HCT116 (cell line): Measurements from ENCODE around the gene ARHGAP10.

Source experiments
- EZH2phosphoT487 ChIP-seq: fragments of 200-600 bp; IDR thresholded peaks from 2 replicates; pipeline ENCODE4 v1.6.1; 2018; ENCODE audit warnings: antibody characterized with exemption, borderline replicate concordance
- POLR2A ChIP-seq: IDR thresholded peaks from 2 replicates; pipeline ENCODE4 v1.7.0; 2011; ENCODE audit warnings: borderline replicate concordance; ENCODE audit not compliant: insufficient read depth, insufficient read length; ENCODE audit errors: extremely low read depth
- POLR2AphosphoS5 ChIP-seq: IDR thresholded peaks from 2 replicates; pipeline ENCODE4 v1.6.1; 2011; ENCODE audit warnings: mild to moderate bottlenecking, low read depth, low read length, moderate library complexity
- YY1 ChIP-seq: IDR thresholded peaks from 2 replicates; pipeline ENCODE4 v1.6.1; 2011; ENCODE audit warnings: low read length, low read depth, moderate library complexity, mild to moderate bottlenecking; ENCODE audit not compliant: insufficient replicate concordance; ENCODE audit errors: extremely low read depth
- TF ChIP-seq, protein P1 (sequence below): IDR thresholded peaks from 2 replicates; pipeline ENCODE4 v1.6.1; 2011; ENCODE audit warnings: mild to moderate bottlenecking, low read length, moderate library complexity; ENCODE audit not compliant: insufficient replicate concordance; ENCODE audit errors: extremely low read depth
- TF ChIP-seq, protein P2 (sequence below), 3 experiments: fragments of 200-600 bp in 1 of 3; sonication (generic) in 1 of 3; IDR thresholded peaks in 2 of 3; conservative IDR thresholded peaks in 1 of 3; 2 replicates each; pipeline ENCODE4 v1.5.1; 2012 to 2017; ENCODE audit warnings: low read depth in 2 of 3, low read length in 2 of 3, antibody characterized with exemption in 1 of 3, borderline replicate concordance in 1 of 3, control low read depth in 1 of 3, mild to moderate bottlenecking in 1 of 3, mixed read lengths in 1 of 3, mixed run types in 1 of 3, moderate library complexity in 1 of 3; ENCODE audit not compliant: insufficient read depth in 1 of 3
- TF ChIP-seq, protein P3 (sequence below): IDR thresholded peaks from 2 replicates; pipeline ENCODE4 v1.6.1; 2012

DNA sequence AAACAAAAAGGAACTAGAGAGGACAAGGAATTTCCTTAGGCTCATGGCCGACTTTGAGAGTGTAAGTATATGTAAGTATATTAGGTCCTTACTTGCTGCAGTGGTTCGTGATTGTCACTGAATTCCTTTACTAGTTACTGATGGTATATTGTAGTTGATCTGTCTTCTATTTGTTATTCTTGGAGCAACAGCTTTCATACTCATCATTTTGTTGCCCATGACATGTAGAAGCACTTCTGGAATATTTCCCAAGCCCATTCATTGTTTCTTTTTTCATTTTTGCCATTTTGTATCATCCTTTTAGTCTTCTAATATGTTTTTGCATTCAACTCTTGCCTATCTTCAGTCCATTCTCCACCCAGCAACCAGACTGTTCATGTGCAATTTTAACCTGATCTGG lies 170.0 kb downstream of the ARHGAP10 start:
- TF ChIP-seq, protein P1, sequence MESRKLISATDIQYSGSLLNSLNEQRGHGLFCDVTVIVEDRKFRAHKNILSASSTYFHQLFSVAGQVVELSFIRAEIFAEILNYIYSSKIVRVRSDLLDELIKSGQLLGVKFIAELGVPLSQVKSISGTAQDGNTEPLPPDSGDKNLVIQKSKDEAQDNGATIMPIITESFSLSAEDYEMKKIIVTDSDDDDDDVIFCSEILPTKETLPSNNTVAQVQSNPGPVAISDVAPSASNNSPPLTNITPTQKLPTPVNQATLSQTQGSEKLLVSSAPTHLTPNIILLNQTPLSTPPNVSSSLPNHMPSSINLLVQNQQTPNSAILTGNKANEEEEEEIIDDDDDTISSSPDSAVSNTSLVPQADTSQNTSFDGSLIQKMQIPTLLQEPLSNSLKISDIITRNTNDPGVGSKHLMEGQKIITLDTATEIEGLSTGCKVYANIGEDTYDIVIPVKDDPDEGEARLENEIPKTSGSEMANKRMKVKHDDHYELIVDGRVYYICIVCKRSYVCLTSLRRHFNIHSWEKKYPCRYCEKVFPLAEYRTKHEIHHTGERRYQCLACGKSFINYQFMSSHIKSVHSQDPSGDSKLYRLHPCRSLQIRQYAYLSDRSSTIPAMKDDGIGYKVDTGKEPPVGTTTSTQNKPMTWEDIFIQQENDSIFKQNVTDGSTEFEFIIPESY: no peak
- TF ChIP-seq, protein P2, sequence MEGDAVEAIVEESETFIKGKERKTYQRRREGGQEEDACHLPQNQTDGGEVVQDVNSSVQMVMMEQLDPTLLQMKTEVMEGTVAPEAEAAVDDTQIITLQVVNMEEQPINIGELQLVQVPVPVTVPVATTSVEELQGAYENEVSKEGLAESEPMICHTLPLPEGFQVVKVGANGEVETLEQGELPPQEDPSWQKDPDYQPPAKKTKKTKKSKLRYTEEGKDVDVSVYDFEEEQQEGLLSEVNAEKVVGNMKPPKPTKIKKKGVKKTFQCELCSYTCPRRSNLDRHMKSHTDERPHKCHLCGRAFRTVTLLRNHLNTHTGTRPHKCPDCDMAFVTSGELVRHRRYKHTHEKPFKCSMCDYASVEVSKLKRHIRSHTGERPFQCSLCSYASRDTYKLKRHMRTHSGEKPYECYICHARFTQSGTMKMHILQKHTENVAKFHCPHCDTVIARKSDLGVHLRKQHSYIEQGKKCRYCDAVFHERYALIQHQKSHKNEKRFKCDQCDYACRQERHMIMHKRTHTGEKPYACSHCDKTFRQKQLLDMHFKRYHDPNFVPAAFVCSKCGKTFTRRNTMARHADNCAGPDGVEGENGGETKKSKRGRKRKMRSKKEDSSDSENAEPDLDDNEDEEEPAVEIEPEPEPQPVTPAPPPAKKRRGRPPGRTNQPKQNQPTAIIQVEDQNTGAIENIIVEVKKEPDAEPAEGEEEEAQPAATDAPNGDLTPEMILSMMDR (IDR thresholded peaks at IDR 0.05 in 2 of 3, conservative IDR thresholded peaks at IDR 0.05 in 1 of 3; ENCODE audit: borderline replicate concordance in 1 of 3, insufficient read depth in 1 of 3, low read depth in 2 of 3, low read length in 2 of 3): no peak
- TF ChIP-seq POLR2A (no peak), YY1 (no peak), EZH2phosphoT487 (no peak), POLR2AphosphoS5 (no peak)
- TF ChIP-seq, protein P3, sequence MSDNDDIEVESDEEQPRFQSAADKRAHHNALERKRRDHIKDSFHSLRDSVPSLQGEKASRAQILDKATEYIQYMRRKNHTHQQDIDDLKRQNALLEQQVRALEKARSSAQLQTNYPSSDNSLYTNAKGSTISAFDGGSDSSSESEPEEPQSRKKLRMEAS: no peak
